Activated CD8-positive, alpha-beta memory T cell treated with anti-CD3 and anti-CD28 coated beads for 1 hour (primary cell): ENCODE measurements around the gene ZNF575.

ENCODE experiments used
- DNase-seq, 2 donors: peaks; one replicate each; pipeline ENCODE4 v3.0.0-alpha.2; 2020; ENCODE audit warnings: low read depth in 1 of 2; ENCODE audit errors: extremely low read depth in 1 of 2

ZNF575 gene

GRCh38 chr19:43569657-43570056 lies 36.7 kb downstream of the ZNF575 start:
- no peak for DNase-seq

GRCh38 chr19:43570174-43570791 lies 37.3 kb downstream of the ZNF575 start:
- DNase-seq = no peak

DNA sequence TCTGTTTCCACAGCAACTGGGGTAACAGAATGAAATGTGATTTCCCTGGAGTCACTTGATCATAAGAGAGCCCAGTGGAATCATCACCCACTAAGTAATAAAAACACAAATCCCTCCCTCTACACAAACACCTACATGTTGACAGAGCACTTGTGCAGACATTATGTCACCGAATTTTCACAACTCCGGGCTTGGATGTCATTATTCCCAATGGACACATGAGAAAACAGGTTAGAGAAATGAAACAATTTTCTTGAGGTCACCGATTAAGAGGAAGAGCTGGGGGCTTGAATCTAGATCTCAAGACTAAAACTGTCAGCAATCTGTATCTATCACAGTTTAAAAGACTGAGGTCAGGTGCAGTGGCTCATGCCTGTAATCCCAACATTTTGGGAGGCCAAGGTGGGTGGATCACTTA lies 39.2 kb downstream of the ZNF575 start:
- DNase-seq = no peak

GRCh38 chr19:43574424-43575155 lies 41.6 kb downstream of the ZNF575 start:
- DNase-seq = no peak

DNA sequence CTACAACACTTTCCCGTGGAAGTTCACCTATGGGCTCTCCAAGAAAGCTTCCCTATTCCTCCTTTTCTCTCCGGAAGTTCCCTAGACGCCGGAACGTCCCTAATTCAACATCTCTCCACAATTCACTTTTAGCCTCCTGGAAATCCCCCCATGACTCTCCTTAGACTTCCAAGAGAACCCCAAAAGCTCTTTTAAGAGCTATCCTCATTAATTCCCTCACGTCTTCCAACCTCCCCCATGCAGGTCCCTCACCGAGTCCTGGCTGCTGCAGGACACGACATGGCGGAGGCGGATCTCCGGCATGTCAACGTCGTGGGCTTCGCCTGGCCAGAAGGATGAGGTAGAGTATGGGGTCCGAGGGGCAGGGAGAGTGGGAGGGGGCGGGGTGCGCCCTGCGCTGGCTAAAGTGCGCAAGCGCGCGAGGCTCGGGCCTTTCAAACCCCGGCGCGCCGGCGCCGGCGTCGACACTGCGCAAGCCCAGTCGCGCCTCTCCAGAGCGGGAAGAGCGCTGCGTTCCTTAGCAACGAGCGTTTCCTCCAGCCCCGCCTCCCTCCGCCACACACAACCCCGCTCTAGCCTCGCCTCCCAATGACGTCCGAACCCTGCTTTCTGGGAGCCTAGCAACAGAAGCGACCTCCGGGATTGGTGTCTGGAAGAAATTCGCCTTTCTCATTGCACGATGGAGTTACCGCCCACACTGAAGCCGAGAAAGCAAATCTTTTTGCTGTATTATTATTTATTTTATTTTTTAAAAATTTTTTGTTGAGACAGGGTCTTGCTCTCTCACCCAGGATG lies 42.4 kb downstream of the ZNF575 start, which contains the start of the genes PINLYP and XRCC1:
TSS of gene PINLYP (plus strand) at position 646 of the 795 bp plus-strand sequence. CDS start 1,391 bp downstream, outside the sequence.
TSS of gene XRCC1 (minus strand) at position 372 of the 795 bp plus-strand sequence. CDS start at position 303, 69 bp downstream.
- peak; percentile 89 to 94 for DNase-seq

DNA sequence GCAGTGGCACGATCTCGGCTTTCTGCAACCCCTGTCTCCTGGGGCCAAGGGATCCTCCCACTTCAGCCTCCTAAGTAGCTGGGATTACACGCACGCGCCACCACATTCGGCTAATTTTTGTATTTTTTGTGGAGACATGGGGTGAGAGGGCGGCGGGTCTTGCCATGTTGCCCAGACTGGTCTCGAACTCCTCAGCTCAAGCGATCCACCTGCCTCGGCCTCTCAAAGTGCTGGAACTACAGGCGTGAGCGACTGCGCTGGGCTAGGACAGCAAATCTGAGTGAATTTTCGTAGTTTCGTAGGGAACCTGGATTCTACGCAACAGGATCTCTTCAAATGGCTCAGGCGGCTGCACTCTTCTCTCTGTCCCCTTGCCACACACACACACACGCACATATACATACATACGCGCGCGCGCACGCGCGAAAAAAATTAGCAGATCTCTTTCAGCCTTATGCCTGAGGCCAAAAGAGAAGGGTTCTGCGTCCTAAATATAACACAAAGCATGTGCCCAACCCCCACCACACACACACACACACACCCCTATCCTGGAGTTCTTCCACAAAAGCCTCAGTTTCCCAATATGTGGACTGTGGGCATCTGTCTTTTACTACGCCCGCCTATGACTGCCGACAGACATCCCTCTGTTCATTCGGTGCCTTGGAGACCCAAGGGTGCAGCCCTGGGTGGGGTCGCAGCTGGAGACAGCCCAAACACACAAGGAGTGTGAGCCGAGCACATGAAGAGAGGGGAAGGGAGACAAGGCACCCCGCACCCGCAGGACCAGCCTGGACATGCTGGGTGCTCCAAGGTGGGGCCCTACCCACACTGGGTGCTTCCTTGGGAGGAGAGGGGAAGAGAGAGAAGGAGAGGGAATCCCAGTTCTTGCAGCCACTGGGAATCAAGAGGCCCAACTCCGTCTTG lies 43.2 kb downstream of the ZNF575 start:
- DNase-seq = no peak

DNA sequence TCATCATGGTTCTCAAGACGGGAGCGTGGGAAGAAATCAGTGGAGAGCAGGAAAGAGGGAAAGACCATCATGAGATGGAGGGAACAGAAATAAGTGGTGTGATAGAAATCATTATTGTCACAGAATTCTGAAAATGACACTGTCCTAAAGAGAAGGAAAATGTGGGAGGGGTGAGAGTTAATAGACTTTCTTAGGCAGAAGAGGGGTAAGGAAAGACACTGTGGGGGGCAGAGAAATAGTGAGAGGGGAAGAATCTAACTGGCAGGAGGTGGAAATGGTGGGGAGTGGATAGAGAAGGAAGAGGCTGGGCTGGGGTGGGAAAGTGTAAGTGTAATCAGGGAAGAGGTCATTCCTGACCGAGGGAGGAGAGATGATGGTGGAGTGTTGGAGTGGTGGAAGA lies 45.8 kb downstream of the ZNF575 start:
- DNase-seq = no peak

DNA sequence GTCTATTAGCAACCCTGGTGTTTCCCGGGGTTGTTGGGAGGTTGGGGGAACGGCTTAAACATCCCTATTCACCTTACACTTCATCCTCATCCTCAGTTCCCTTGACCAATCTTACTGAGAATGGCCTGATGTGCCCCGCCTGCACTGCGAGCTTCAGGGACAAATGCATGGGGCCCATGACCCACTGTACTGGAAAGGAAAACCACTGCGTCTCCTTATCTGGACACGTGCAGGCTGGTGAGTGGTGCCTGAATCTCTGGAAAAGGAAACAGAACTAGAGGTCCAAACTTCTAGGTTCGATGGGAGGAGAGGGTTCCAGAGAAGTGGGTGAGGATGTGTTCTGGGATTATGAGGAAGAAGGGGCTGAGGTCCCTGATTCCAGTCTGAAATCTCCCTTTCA lies 48.5 kb downstream of the ZNF575 start:
- no peak for DNase-seq

DNA sequence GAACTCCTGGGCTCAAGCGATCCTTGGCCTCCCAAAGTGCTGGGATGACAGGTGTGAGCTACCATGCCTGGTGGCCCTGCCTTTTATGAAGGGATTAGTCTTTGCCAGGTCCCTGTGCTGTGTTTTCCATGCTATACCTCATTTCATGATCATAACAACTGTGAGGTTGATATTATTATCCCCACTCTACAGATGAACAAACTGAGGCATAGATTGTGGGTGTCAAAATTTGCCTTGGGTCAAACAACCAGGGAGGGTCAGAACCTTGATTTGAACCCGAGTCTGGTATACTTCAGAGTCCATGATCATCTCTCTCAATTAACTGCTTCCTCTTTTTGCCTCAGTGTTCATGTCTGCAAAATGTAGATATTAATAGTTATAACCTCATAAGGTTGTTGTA lies 49.5 kb downstream of the ZNF575 start:
- no peak for DNase-seq

GRCh38 chr19:43584484-43584883 lies 51.5 kb downstream of the ZNF575 start:
- DNase-seq = no peak
